PC-3 (cell line): ENCODE results near the gene RCHY1.

ENCODE experiments used
- CTCF ChIP-seq: fragments of 300-600 bp; sonication (generic); conservative IDR thresholded peaks from 2 replicates; pipeline ENCODE4 v1.5.1; 2017; ENCODE audit warnings: antibody characterized with exemption, low read depth, mild to moderate bottlenecking, low read length
- EZH2 ChIP-seq: fragments of 300-600 bp; sonication (generic); IDR thresholded peaks from one replicate; pipeline ENCODE4 v1.6.1; 2017; ENCODE audit warnings: antibody characterized with exemption, mild to moderate bottlenecking, low read length; ENCODE audit not compliant: unreplicated experiment
- EZH2phosphoT487 ChIP-seq: fragments of 300-600 bp; sonication (generic); IDR thresholded peaks from 2 replicates; pipeline ENCODE4 v1.6.1; 2018; ENCODE audit warnings: mild to moderate bottlenecking, antibody characterized with exemption, low read length, borderline replicate concordance

DNA sequence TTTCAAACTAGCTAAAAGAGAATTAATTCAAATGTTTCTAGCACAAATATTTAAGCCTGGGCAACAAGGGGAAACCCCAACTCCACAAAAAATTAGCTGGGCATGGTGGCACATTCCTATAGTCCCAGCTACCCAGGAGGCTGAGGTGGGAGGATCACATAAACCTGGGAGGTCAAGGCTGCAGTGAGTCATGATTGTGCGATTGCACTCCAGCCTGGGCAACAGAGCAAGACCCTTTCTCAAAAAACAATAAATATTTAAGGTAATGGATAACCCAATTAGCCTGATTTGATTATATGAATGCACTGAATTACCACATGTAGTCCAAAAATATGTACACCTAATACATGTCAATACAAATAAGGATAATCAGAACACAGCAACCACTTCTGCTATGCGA is 14.3 kb downstream of the RCHY1 start:
- no peak for TF ChIP-seq CTCF
- no peak for TF ChIP-seq EZH2phosphoT487
- no peak for TF ChIP-seq EZH2
